A673 (cell line): Measurements from ENCODE around the gene MTX1.

Experiments
- EZH2 ChIP-seq: fragments of 200-600 bp; sonication (generic); IDR thresholded peaks from 2 replicates; pipeline ENCODE4 v1.6.1; 2017; ENCODE audit warnings: borderline replicate concordance, low read depth, mild to moderate bottlenecking, mixed read lengths, antibody characterized with exemption, low read length; ENCODE audit not compliant: poor library complexity, severe bottlenecking
- TF ChIP-seq, protein P1 (sequence below): fragments of 300-800, 200-600 bp; sonication (generic); conservative IDR thresholded peaks from 2 replicates; pipeline ENCODE4 v1.5.1; 2017; ENCODE audit warnings: low read depth, mild to moderate bottlenecking, antibody characterized with exemption, low read length, moderate library complexity, mixed read lengths

DNA sequence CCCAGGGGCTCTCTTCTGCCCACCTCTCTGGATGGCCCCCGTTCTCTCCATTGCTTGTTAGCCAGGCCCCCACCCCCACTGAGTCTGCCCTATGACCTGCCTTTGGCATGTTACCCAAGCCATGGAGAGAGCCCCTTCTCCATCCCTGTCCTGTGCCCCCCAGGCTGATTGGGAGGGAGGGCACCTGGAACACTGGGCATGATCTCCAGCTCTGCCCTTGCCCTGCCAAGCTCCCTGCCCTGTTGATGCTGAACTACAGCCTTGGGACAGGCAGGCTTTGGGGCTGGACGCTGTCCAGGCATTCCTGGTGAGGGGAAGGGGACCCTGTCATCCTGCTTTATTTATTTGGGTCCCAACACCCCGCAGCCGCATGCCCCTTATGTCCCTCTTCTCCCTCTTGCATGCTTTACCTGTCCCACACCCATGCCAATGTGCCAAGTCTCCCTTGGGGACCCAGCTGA, 24.1 kb upstream of the MTX1 start:
- TF ChIP-seq, protein P1, sequence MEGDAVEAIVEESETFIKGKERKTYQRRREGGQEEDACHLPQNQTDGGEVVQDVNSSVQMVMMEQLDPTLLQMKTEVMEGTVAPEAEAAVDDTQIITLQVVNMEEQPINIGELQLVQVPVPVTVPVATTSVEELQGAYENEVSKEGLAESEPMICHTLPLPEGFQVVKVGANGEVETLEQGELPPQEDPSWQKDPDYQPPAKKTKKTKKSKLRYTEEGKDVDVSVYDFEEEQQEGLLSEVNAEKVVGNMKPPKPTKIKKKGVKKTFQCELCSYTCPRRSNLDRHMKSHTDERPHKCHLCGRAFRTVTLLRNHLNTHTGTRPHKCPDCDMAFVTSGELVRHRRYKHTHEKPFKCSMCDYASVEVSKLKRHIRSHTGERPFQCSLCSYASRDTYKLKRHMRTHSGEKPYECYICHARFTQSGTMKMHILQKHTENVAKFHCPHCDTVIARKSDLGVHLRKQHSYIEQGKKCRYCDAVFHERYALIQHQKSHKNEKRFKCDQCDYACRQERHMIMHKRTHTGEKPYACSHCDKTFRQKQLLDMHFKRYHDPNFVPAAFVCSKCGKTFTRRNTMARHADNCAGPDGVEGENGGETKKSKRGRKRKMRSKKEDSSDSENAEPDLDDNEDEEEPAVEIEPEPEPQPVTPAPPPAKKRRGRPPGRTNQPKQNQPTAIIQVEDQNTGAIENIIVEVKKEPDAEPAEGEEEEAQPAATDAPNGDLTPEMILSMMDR: no peak
- TF ChIP-seq EZH2: no peak
